H1 (cell line): ENCODE measurements around the gene YPEL5. TPM values are rescaled to one million over a fixed set of nuclear protein-coding genes. Genes with fewer than 3 reads are reported as not detected.
A peak's percentile ranks its signal among the peaks of the same experiment; 100 is the strongest.

Experiments used
- CTCF ChIA-PET: fragments of 300-600 bp; sonication (Branson Sonifier 250); formaldehyde crosslinking; loops from one replicate; lab custom pipeline; 2021; ENCODE audit not compliant: partially characterized antibody; lab: Charles Lee
- POLR2A ChIA-PET: fragments of 300-600 bp; sonication (Branson Sonifier 250); formaldehyde crosslinking; loops from one replicate; lab custom pipeline; 2021; ENCODE audit warnings: inconsistent platforms; ENCODE audit not compliant: partially characterized antibody; lab: Charles Lee
- DNase-seq, 2 experiments: peaks; one replicate each; pipeline versions ENCODE4 v3.0.0 to v3.0.0-alpha.2; 2010 to 2022; ENCODE audit warnings: low spot score in 2 of 2, low read depth in 1 of 2, mixed read lengths in 1 of 2
- FAIRE-seq: peaks from 2 replicates; lab custom pipeline; 2011; peaks lifted over from hg19 to GRCh38; lab: Jason Lieb, UNC
- H2AFZ ChIP-seq: 2 replicates; pipeline ENCODE4 v1.8.1; 2012; ENCODE audit warnings: low read length, inconsistent platforms
- H2AK5ac ChIP-seq: 2 replicates; pipeline ENCODE4 v1.6.1; 2013; ENCODE audit warnings: low read depth, low read length
- H2BK120ac ChIP-seq: replicated peaks from 2 replicates; pipeline ENCODE3; 2013; ENCODE audit warnings: low read depth, low read length, inconsistent platforms
- H2BK12ac ChIP-seq: 2 replicates; pipeline ENCODE4 v1.6.1; 2013; ENCODE audit warnings: low read depth, low read length
- H2BK15ac ChIP-seq: 2 replicates; pipeline ENCODE4 v1.6.1; 2013; ENCODE audit warnings: low read length
- H2BK20ac ChIP-seq: 2 replicates; pipeline ENCODE4 v1.6.1; 2013; ENCODE audit warnings: low read length
- H2BK5ac ChIP-seq: 2 replicates; pipeline ENCODE4 v1.6.1; 2013; ENCODE audit warnings: low read depth, low read length
- H3K14ac ChIP-seq: 2 replicates; pipeline ENCODE4 v1.6.1; 2013; ENCODE audit warnings: inconsistent platforms; ENCODE audit not compliant: insufficient read length
- H3K18ac ChIP-seq: 2 replicates; pipeline ENCODE4 v1.6.1; 2013; ENCODE audit warnings: low read length; ENCODE audit errors: extremely low read depth
- H3K23ac ChIP-seq: 2 replicates; pipeline ENCODE4 v1.6.1; 2013; ENCODE audit warnings: inconsistent platforms; ENCODE audit not compliant: insufficient read length
- H3K23me2 ChIP-seq: 2 replicates; pipeline ENCODE4 v1.6.1; 2013; ENCODE audit warnings: low read depth, low read length
- H3K27ac ChIP-seq: 2 replicates; pipeline ENCODE4 v1.6.1; 2011; ENCODE audit warnings: low read depth, low read length, inconsistent platforms
- H3K27me3 ChIP-seq, 4 experiments: replicated peaks in 1 of 4; 1 replicate in 1 of 4; 2 replicates in 3 of 4; pipeline versions ENCODE4 v1.6.1 to v1.8.1; 2011 to 2013; ENCODE audit warnings: low read length in 3 of 4, mild to moderate bottlenecking in 3 of 4, inconsistent platforms in 2 of 4, mixed read lengths in 2 of 4, moderate library complexity in 1 of 4; ENCODE audit not compliant: control insufficient read depth in 3 of 4, insufficient read depth in 3 of 4; ENCODE audit errors: extremely low read depth in 1 of 4
- H3K36me3 ChIP-seq, 4 experiments: 2 replicates each; pipeline versions ENCODE4 v1.6.1 to v1.8.1; 2011 to 2013; ENCODE audit warnings: mild to moderate bottlenecking in 4 of 4, low read length in 3 of 4, moderate library complexity in 2 of 4, control low read depth in 1 of 4, inconsistent platforms in 1 of 4; ENCODE audit not compliant: insufficient read depth in 4 of 4, control insufficient read depth in 2 of 4
- H3K4ac ChIP-seq: replicated peaks from 2 replicates; pipeline ENCODE3; 2013; ENCODE audit warnings: low read length, low read depth, mixed read lengths, inconsistent platforms; ENCODE audit not compliant: insufficient read length
- H3K4me1 ChIP-seq, 4 experiments: replicated peaks in 1 of 4; 1 replicate in 1 of 4; 2 replicates in 3 of 4; pipeline versions ENCODE4 v1.6.1 to v1.8.1; 2011 to 2013; ENCODE audit warnings: low read length in 3 of 4, inconsistent platforms in 2 of 4, mixed read lengths in 1 of 4; ENCODE audit not compliant: insufficient read depth in 4 of 4, control insufficient read depth in 3 of 4
- H3K4me2 ChIP-seq, 2 experiments: 2 replicates each; pipeline versions ENCODE4 v1.6.1 to v1.8.1; 2011 to 2013; ENCODE audit warnings: low read depth in 2 of 2, low read length in 2 of 2, control low read depth in 1 of 2, inconsistent platforms in 1 of 2, mild to moderate bottlenecking in 1 of 2; ENCODE audit not compliant: insufficient read depth in 1 of 2
- H3K4me3 ChIP-seq, 4 experiments: fragments of 200-600, 300-600 bp in 1 of 4; sonication (generic), shearing (Covaris generic), sonication (Bioruptor Twin) in 1 of 4; 2 replicates each; pipeline versions ENCODE4 v1.5.1 to v1.8.1; 2011 to 2016; ENCODE audit warnings: low read length in 4 of 4, low read depth in 3 of 4, control low read depth in 2 of 4, inconsistent platforms in 2 of 4, mild to moderate bottlenecking in 2 of 4, mixed read lengths in 1 of 4, moderate library complexity in 1 of 4; ENCODE audit not compliant: insufficient read depth in 2 of 4; ENCODE audit errors: extremely low read depth in 1 of 4
- H3K56ac ChIP-seq: replicated peaks from 2 replicates; pipeline ENCODE3; 2013; ENCODE audit warnings: low read depth, mild to moderate bottlenecking, mixed read lengths, low read length, inconsistent platforms; ENCODE audit not compliant: insufficient read length
- H3K79me1 ChIP-seq: 2 replicates; pipeline ENCODE4 v1.6.1; 2013; ENCODE audit warnings: low read depth, low read length, control low read depth
- H3K79me2 ChIP-seq, 2 experiments: 2 replicates each; pipeline versions ENCODE4 v1.6.1 to v1.8.1; 2012 to 2013; ENCODE audit warnings: low read length in 2 of 2, mild to moderate bottlenecking in 2 of 2, inconsistent platforms in 1 of 2; ENCODE audit not compliant: insufficient read depth in 2 of 2, control insufficient read depth in 1 of 2
- H3K9ac ChIP-seq, 4 experiments: replicated peaks in 1 of 4; 1 replicate in 1 of 4; 2 replicates in 3 of 4; pipeline versions ENCODE4 v1.6.1 to v1.8.1; 2011 to 2013; ENCODE audit warnings: low read depth in 3 of 4, low read length in 3 of 4, control low read depth in 2 of 4, mild to moderate bottlenecking in 2 of 4, moderate library complexity in 2 of 4, inconsistent platforms in 1 of 4; ENCODE audit errors: extremely low read depth in 1 of 4
- H3K9me3 ChIP-seq, 2 experiments: 2 replicates each; pipeline versions ENCODE4 v1.6.1 to v1.8.1; 2012 to 2013; ENCODE audit warnings: mild to moderate bottlenecking in 2 of 2, moderate library complexity in 2 of 2, control low read depth in 1 of 2, inconsistent platforms in 1 of 2, low read depth in 1 of 2, low read length in 1 of 2, mixed read lengths in 1 of 2; ENCODE audit not compliant: insufficient read depth in 2 of 2
- H4K20me1 ChIP-seq, 2 experiments: replicated peaks in 1 of 2; 2 replicates each; pipeline versions ENCODE3 to v1.8.1; 2011 to 2013; ENCODE audit warnings: inconsistent platforms in 2 of 2, low read length in 2 of 2, mild to moderate bottlenecking in 1 of 2; ENCODE audit not compliant: insufficient read depth in 2 of 2, control insufficient read depth in 1 of 2
- H4K5ac ChIP-seq: 2 replicates; pipeline ENCODE4 v1.6.1; 2013; ENCODE audit warnings: low read length, low read depth, mixed read lengths, inconsistent platforms; ENCODE audit not compliant: insufficient read length
- H4K8ac ChIP-seq: 2 replicates; pipeline ENCODE4 v1.8.0; 2013; ENCODE audit warnings: mild to moderate bottlenecking, moderate library complexity, low read length, inconsistent platforms; ENCODE audit not compliant: insufficient read depth; ENCODE audit errors: extremely low read depth
- H4K91ac ChIP-seq: replicated peaks from 2 replicates; pipeline ENCODE3; 2013; ENCODE audit warnings: low read length, mixed read lengths, inconsistent platforms; ENCODE audit not compliant: insufficient read length
- EP300 ChIP-seq, 2 experiments: IDR thresholded peaks; 1 replicate in 1 of 2; 2 replicates in 1 of 2; pipeline ENCODE4 v1.6.1; 2011 to 2012; ENCODE audit warnings: low read depth in 2 of 2, low read length in 2 of 2, mild to moderate bottlenecking in 2 of 2, borderline replicate concordance in 1 of 2, inconsistent platforms in 1 of 2, moderate library complexity in 1 of 2
- GTF2F1 ChIP-seq: IDR thresholded peaks from 2 replicates; pipeline ENCODE4 v1.6.1; 2012; ENCODE audit warnings: low read depth, low read length, improper control_type of control experiment, borderline replicate concordance
- JUN ChIP-seq: IDR thresholded peaks from 2 replicates; pipeline ENCODE4 v1.6.1; 2011; ENCODE audit warnings: low read depth, mild to moderate bottlenecking, improper control_type of control experiment, low read length
- JUND ChIP-seq: IDR thresholded peaks from 2 replicates; pipeline ENCODE4 v1.6.1; 2011; ENCODE audit warnings: mild to moderate bottlenecking, improper control_type of control experiment, low read length
- KDM1A ChIP-seq: fragments of 200-600, 300-600 bp; sonication (generic); IDR thresholded peaks from 2 replicates; pipeline ENCODE4 v1.7.1; 2016; ENCODE audit warnings: mild to moderate bottlenecking, low read length, borderline replicate concordance
- NANOG ChIP-seq: IDR thresholded peaks from 2 replicates; pipeline ENCODE4 v1.6.1; 2011; ENCODE audit warnings: low read length, low read depth, mild to moderate bottlenecking, inconsistent platforms; ENCODE audit not compliant: insufficient read depth, poor library complexity, severe bottlenecking
- RBBP5 ChIP-seq: IDR thresholded peaks from 2 replicates; pipeline ENCODE4 v1.7.1; 2012; ENCODE audit warnings: low read depth, mild to moderate bottlenecking, inconsistent platforms, low read length, moderate library complexity, borderline replicate concordance
- RXRA ChIP-seq: IDR thresholded peaks from 2 replicates; pipeline ENCODE4 v1.6.1; 2011; ENCODE audit warnings: low read depth, mild to moderate bottlenecking, low read length, moderate library complexity; ENCODE audit not compliant: insufficient read depth
- SIX5 ChIP-seq: IDR thresholded peaks from 2 replicates; pipeline ENCODE4 v1.6.1; 2011; ENCODE audit warnings: mild to moderate bottlenecking, low read depth, low read length
- SP2 ChIP-seq: IDR thresholded peaks from 2 replicates; pipeline ENCODE4 v1.6.1; 2012; ENCODE audit warnings: mild to moderate bottlenecking, low read length, inconsistent platforms
- WGBS, 2 experiments: shearing (Covaris generic) in 1 of 2; methylation state at CpG; one replicate each; pipeline versions ENCODE4 v1.1.6 to v1.1.7; 2013 to 2015; ENCODE audit warnings: low lambda C conversion rate in 2 of 2, mixed read lengths in 2 of 2, inconsistent platforms in 1 of 2, low coverage in 1 of 2, missing lambda C conversion rate in 1 of 2; ENCODE audit not compliant: insufficient replicate concordance in 2 of 2, insufficient coverage in 1 of 2, insufficient read length in 1 of 2; ENCODE audit errors: extremely low coverage in 1 of 2, missing lambda C conversion rate in 1 of 2; 5-methylcytosine and 5-hydroxymethylcytosine counted together
- polyA plus RNA-seq, 7 experiments: library from polyadenylated mRNA; depleted of rRNA in 3 of 7; stranded (reverse) in 5 of 7; unstranded in 2 of 7; fragments of >200 nt in 5 of 7; fragments of 200-250 nt in 2 of 7; gene quantifications; 1 replicate in 5 of 7; 2 replicates in 1 of 7; 4 replicates in 1 of 7; pipeline versions ENCODE4 v1.2.1 to v1.2.3, GENCODE V29; 2011 to 2013; ENCODE audit warnings: missing spikeins in 2 of 7, mixed read lengths in 2 of 7
- total RNA-seq: library from RNA; stranded (reverse); fragmentation: NEBNext Ultra II Directional; extraction: Animal tissue kit (Norgen Biotek cat#: 25700); gene quantifications from 2 replicates; pipeline ENCODE4 v1.2.1, GENCODE V29; 2021

Gene YPEL5
- total and polyA plus RNA-seq, 2 of the 8 experiments (the other 6 are each of a cell fraction or from before 2014, with no cell fraction given), result 18.5 to 28.0 TPM

DNA sequence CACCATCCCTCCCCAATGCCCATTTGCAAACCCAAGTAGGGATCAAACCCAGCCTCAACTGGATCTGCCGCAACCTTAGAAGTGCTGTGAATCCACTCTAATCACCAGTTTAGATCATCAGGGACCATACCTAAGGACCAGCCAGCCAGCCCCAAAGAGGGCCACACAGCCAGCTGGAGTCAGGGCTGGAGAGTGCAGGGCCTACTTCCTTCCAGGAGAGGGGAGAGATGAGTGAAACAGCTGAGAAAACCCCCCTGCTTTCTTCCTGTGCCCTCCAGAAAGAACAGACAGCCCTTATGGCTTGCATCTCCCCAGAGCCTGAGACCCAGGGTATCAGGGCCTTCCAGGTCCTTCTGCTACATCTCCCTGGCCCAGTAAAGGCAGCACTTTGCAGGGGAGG, 25.8 kb downstream of the YPEL5 start:
- Histone ChIP-seq H3K4me3 (no peak overlapping the region), H2BK20ac (no peak overlapping the region), H3K9ac (0 out of 7 replicates have a peak overlapping the region, but pooled peaks of 1 of the 4 experiments have one; percentile 28), H2BK12ac (no peak overlapping the region), H4K91ac (no peak overlapping the region), H2BK120ac (no peak overlapping the region), H3K18ac (no peak overlapping the region), H3K4ac (no peak overlapping the region), H2AFZ (no peak overlapping the region), H3K36me3 (no peaks in the 10 kb centered on the region), H3K14ac (no peak overlapping the region), H3K23ac (no peak overlapping the region), H3K27ac (no peak overlapping the region), H4K5ac (no peak overlapping the region), H3K23me2 (no peaks in the 10 kb centered on the region; the same call in 1 of the 2 replicates), H3K9me3 (no peaks in the 10 kb centered on the region), H4K20me1 (peaks cover 0 to 2% of the 10 kb centered on the region in 2 experiments), H4K8ac (no peak overlapping the region; the same call in 1 of the 2 replicates), H2AK5ac (no peak overlapping the region), H2BK15ac (no peak overlapping the region), H2BK5ac (no peak overlapping the region), H3K4me2 (no peak overlapping the region), H3K56ac (no peak overlapping the region), H3K4me1 (no peaks in the 10 kb centered on the region), H3K27me3 (no peaks in the 10 kb centered on the region), H3K79me2 (no peaks in the 10 kb centered on the region), H3K79me1 (no peaks in the 10 kb centered on the region)
- WGBS, 2 experiments, result 93% methylated on average over 1 of the region's 1 CpG; no CpG with 5 or more reads in 1 of the 2 experiments
- DNase-seq, result no peak
- CTCF ChIA-PET, result interaction anchor here (1.0 to 1.5 kb wide), 2 partner anchors 36 to 535 kb away, joined by 3 to 6 read pairs; no protein-coding TSS in a partner anchor
- POLR2A ChIA-PET, result no interaction called here
- TF ChIP-seq GTF2F1 (no peak), JUN (no peak), NANOG (no peak), EP300 (IDR thresholded peaks at IDR 0.05; ENCODE audit: borderline replicate concordance in 1 of 2, low read depth in 2 of 2, low read length in 2 of 2) (no peak), RBBP5 (no peak), SP2 (no peak), JUND (no peak), SIX5 (no peak), RXRA (no peak), KDM1A (no peak)
- FAIRE-seq, result no peak
